Measurements from ENCODE around the gene ZBTB49.

ZBTB49 gene

DNA sequence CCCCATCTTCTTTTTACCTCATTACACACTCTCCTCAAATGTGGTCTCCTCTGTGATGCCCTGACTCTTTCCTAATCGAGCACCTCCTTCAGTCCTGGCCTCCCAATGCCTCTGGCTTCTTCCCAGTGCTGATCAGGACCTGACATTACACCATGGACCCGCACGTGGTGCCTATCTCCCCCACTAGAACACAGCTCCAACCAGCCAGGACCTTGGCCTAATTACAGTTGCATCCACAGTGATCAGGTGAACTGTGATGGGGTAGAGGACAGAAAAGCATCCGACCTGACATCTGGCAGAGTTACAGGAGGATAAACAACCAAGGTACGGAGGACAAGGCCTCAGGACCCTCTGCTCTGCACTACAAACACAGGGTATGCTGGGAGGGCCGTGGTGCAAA is 12.5 kb upstream of the ZBTB49 start:
- TF ChIP-seq TAF1 (IDR thresholded peaks at IDR 0.05; ENCODE audit: borderline replicate concordance, insufficient read depth, low read length), result no peak
- TF ChIP-seq POLR2AphosphoS5 (IDR thresholded peaks at IDR 0.05; ENCODE audit: low read depth, low read length), result no peak
- TF ChIP-seq SIN3A (IDR thresholded peaks at IDR 0.05; ENCODE audit: borderline replicate concordance, insufficient read depth, low read length), result no peak

DNA sequence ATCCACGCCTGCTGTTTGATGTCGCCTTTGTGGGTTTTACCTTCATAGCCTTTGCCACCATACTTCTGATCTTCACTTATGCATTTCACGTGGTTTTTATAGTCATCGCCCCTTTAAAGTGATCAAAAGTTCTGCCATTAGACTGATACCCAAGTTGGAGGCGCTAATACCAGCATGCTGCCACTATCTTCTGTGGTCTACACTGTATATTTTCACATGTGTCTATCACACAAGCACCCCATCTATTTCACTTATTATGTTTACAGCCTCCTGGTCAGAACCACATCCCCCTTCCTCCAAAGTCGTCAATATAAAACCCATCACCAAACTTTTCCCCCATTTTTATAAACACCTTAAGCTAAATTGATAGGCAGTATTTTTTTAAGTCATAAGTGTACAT is 8.3 kb upstream of the ZBTB49 start:
- no peak for TF ChIP-seq TAF1 (IDR thresholded peaks at IDR 0.05; ENCODE audit: borderline replicate concordance, insufficient read depth, low read length)
- TF ChIP-seq FOXP2 (optimal IDR thresholded peaks at IDR 0.05; ENCODE audit: borderline replicate concordance, extremely low read depth, extremely low read length, insufficient read depth), result no peak
- TF ChIP-seq, protein P1, sequence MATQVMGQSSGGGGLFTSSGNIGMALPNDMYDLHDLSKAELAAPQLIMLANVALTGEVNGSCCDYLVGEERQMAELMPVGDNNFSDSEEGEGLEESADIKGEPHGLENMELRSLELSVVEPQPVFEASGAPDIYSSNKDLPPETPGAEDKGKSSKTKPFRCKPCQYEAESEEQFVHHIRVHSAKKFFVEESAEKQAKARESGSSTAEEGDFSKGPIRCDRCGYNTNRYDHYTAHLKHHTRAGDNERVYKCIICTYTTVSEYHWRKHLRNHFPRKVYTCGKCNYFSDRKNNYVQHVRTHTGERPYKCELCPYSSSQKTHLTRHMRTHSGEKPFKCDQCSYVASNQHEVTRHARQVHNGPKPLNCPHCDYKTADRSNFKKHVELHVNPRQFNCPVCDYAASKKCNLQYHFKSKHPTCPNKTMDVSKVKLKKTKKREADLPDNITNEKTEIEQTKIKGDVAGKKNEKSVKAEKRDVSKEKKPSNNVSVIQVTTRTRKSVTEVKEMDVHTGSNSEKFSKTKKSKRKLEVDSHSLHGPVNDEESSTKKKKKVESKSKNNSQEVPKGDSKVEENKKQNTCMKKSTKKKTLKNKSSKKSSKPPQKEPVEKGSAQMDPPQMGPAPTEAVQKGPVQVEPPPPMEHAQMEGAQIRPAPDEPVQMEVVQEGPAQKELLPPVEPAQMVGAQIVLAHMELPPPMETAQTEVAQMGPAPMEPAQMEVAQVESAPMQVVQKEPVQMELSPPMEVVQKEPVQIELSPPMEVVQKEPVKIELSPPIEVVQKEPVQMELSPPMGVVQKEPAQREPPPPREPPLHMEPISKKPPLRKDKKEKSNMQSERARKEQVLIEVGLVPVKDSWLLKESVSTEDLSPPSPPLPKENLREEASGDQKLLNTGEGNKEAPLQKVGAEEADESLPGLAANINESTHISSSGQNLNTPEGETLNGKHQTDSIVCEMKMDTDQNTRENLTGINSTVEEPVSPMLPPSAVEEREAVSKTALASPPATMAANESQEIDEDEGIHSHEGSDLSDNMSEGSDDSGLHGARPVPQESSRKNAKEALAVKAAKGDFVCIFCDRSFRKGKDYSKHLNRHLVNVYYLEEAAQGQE (IDR thresholded peaks at IDR 0.05; ENCODE audit: insufficient read depth in 1 of 2, low read depth in 2 of 2, low read length in 2 of 2), result no peak
- no peak for TF ChIP-seq POLR2AphosphoS5 (IDR thresholded peaks at IDR 0.05; ENCODE audit: low read depth, low read length)
- TF ChIP-seq SIN3A (IDR thresholded peaks at IDR 0.05; ENCODE audit: borderline replicate concordance, insufficient read depth, low read length), result no peak

DNA sequence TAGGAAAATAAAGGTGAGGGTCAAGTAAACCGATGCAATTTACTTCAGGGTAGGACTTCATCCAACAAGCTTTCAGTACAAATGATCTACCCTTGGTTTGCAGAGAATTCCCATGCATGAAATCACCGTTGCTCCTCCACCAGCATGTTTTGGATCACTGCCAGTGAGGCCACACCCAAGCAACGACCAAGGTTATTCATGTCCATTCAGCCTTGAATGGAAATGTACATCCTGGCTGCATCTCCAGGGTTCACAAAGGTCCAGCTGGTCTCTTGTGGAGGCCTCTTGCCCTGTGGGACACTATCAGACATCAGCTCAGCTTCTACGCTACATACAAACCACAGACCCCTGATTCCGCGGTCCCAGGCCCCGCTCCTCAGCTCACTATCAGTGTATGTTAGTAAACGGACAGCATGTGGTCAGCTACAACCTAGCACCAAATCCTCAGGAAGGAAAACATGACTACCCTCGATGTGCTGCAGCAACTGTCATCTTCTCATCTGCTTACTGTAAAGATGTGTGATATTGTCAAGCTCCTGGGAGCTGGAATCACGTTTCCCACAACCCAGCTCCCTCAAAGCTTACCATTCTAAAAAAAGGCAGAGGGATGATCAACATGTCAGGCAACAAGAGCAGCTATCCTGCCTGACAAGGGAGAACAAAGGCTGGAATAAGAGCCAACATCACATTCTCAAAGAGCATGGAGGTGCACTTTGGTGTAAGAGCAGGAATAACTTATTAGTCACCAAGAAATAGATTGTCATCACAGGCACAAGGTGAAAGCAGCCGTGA is 5.0 kb upstream of the ZBTB49 start:
- TF ChIP-seq, protein P1 (IDR thresholded peaks at IDR 0.05; ENCODE audit: insufficient read depth in 1 of 2, low read depth in 2 of 2, low read length in 2 of 2), result no peak
- TF ChIP-seq SIN3A (IDR thresholded peaks at IDR 0.05; ENCODE audit: borderline replicate concordance, insufficient read depth, low read length) (no peak), POLR2AphosphoS5 (IDR thresholded peaks at IDR 0.05; ENCODE audit: low read depth, low read length) (no peak), FOXP2 (optimal IDR thresholded peaks at IDR 0.05; ENCODE audit: borderline replicate concordance, extremely low read depth, extremely low read length, insufficient read depth) (no peak), TAF1 (IDR thresholded peaks at IDR 0.05; ENCODE audit: borderline replicate concordance, insufficient read depth, low read length) (no peak)

DNA sequence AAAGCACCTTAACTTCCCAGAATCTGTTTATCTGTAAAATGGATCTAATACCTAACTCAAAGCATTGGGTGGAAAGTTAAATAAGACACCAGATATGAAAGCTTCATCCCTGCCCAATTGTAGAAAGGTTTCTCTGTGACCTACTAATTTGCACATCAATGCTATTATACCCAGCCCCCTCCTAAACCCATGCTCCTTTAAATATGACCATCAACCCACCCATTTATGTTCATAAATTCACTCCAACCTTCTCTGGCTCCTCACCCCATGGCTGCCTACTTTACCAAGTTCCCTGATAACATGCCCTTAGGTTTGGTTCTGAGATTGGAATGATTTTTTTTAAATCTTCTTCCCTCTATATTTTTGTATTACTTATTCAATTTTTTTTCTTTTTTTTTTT is 2.0 kb upstream of the ZBTB49 start:
- TF ChIP-seq SIN3A (IDR thresholded peaks at IDR 0.05; ENCODE audit: borderline replicate concordance, insufficient read depth, low read length), result no peak
- no peak for TF ChIP-seq POLR2AphosphoS5 (IDR thresholded peaks at IDR 0.05; ENCODE audit: low read depth, low read length)
- TF ChIP-seq FOXP2 (optimal IDR thresholded peaks at IDR 0.05; ENCODE audit: borderline replicate concordance, extremely low read depth, extremely low read length, insufficient read depth), result no peak
- TF ChIP-seq, protein P1 (IDR thresholded peaks at IDR 0.05; ENCODE audit: insufficient read depth in 1 of 2, low read depth in 2 of 2, low read length in 2 of 2), result no peak
- no peak for TF ChIP-seq TAF1 (IDR thresholded peaks at IDR 0.05; ENCODE audit: borderline replicate concordance, insufficient read depth, low read length)

DNA sequence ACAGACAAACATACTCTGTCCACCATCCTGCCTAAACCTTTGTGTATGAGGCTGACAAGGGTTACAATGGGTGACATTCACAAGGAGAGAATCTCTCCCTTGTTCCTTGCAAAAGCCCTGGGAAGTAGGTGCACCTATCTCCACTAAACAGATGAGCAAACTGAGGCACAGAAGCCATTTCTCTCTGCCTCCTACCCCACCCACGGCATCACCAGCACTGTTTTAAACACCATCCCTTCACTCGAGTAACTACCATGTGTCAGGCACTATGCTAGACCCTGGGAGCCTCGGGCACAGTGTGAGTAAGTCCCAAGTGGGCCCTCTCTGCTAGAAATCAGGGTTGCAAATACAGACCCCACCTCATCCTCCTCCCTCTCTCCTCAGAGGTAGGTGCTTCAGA is 996 bp upstream of the ZBTB49 start:
- TF ChIP-seq, protein P1 (IDR thresholded peaks at IDR 0.05; ENCODE audit: insufficient read depth in 1 of 2, low read depth in 2 of 2, low read length in 2 of 2), result no peak
- no peak for TF ChIP-seq SIN3A (IDR thresholded peaks at IDR 0.05; ENCODE audit: borderline replicate concordance, insufficient read depth, low read length)
- no peak for TF ChIP-seq POLR2AphosphoS5 (IDR thresholded peaks at IDR 0.05; ENCODE audit: low read depth, low read length)
- no peak for TF ChIP-seq TAF1 (IDR thresholded peaks at IDR 0.05; ENCODE audit: borderline replicate concordance, insufficient read depth, low read length)
- TF ChIP-seq FOXP2 (optimal IDR thresholded peaks at IDR 0.05; ENCODE audit: borderline replicate concordance, extremely low read depth, extremely low read length, insufficient read depth), result no peak
